K562 (cell line): ENCODE data around the gene GALM. TPM values are rescaled to one million over a fixed set of nuclear protein-coding genes. Genes with fewer than 3 reads are reported as not detected.

Source experiments
- CBX3 ChIP-seq, 2 experiments: IDR thresholded peaks; 1 replicate in 1 of 2; 2 replicates in 1 of 2; pipeline ENCODE4 v1.6.1; 2012; ENCODE audit warnings: inconsistent platforms in 2 of 2, low read length in 2 of 2, borderline replicate concordance in 1 of 2, control low read depth in 1 of 2
- FOXA3 ChIP-seq, 2 experiments: fragments of 450-650 bp in 1 of 2; sonication (generic) in 1 of 2; formaldehyde crosslinking; IDR thresholded peaks in 1 of 2; conservative IDR thresholded peaks in 1 of 2; 2 replicates each; pipeline versions ENCODE4 v1.4.0 to v1.8.0; 2020 to 2022; ENCODE audit warnings: mild to moderate bottlenecking in 2 of 2, missing genetic modification reagents in 1 of 2
- GTF2E2 ChIP-seq: fragments of 200-800 bp; sonication (Bioruptor generic); IDR thresholded peaks from 2 replicates; pipeline ENCODE4 v1.6.1; 2016; ENCODE audit warnings: missing genetic modification characterization, missing compliant biosample characterization
- LCOR ChIP-seq: sonication (generic); formaldehyde crosslinking; IDR thresholded peaks from 2 replicates; pipeline ENCODE4 v1.8.0; 2022; ENCODE audit warnings: mild to moderate bottlenecking, missing genetic modification reagents
- MAFG ChIP-seq: fragments of 450-650 bp; conservative IDR thresholded peaks from 2 replicates; pipeline ENCODE4 v1.6.1; 2016; ENCODE audit warnings: missing genetic modification characterization, missing compliant biosample characterization
- NFE2L1 ChIP-seq: fragments of 450-650 bp; IDR thresholded peaks from 2 replicates; pipeline ENCODE4 v1.6.1; 2016; ENCODE audit warnings: missing genetic modification characterization, low read depth, mild to moderate bottlenecking, missing compliant biosample characterization, moderate library complexity, borderline replicate concordance
- NFIX ChIP-seq: fragments of 250-450 bp; sonication (Bioruptor Pico); IDR thresholded peaks from 2 replicates; pipeline ENCODE4 v1.4.0; 2020; ENCODE audit warnings: low read depth, mild to moderate bottlenecking, moderate library complexity
- PTTG1 ChIP-seq: fragments of 450-650 bp; IDR thresholded peaks from 2 replicates; pipeline ENCODE4 v1.6.1; 2016; ENCODE audit warnings: low read depth, mild to moderate bottlenecking, missing genetic modification characterization, missing compliant biosample characterization
- SMARCA4 ChIP-seq: fragments of 450-650 bp; IDR thresholded peaks from 2 replicates; pipeline ENCODE4 v1.6.1; 2016
- SMARCC2 ChIP-seq: fragments of 450-650 bp; IDR thresholded peaks from 2 replicates; pipeline ENCODE4 v1.6.1; 2017; ENCODE audit warnings: antibody characterized with exemption, moderate library complexity, mild to moderate bottlenecking, low read depth
- ZNF589 ChIP-seq: fragments of 200-800 bp; sonication (Bioruptor generic); IDR thresholded peaks from 2 replicates; pipeline ENCODE4 v1.6.1; 2016; ENCODE audit warnings: low read depth, missing genetic modification characterization, missing compliant biosample characterization
- ZSCAN32 ChIP-seq: fragments of 450-650 bp; formaldehyde crosslinking; IDR thresholded peaks from 2 replicates; pipeline ENCODE4 v1.4.0; 2020; ENCODE audit warnings: mild to moderate bottlenecking, moderate library complexity
- polyA plus RNA-seq, 8 experiments: library from polyadenylated mRNA; depleted of rRNA in 4 of 8; stranded (reverse) in 5 of 8; unstranded in 3 of 8; fragments of >200 nt; fragmentation: Nextera tagmentation in 2 of 8; fragmentation: Illumina TruSeq in 1 of 8; extraction: Ambion mirVana in 2 of 8; extraction: Trizol in 1 of 8; gene quantifications; 2 replicates each; pipeline versions ENCODE4 v1.2.1 to v1.2.3, GENCODE V29; 2011 to 2014; ENCODE audit warnings: inconsistent platforms in 1 of 8, missing spikeins in 1 of 8
- total RNA-seq, 7 experiments: library from RNA; depleted of rRNA in 6 of 7; stranded (reverse); fragments of >200 nt in 6 of 7; fragmentation: Illumina TruSeq in 2 of 7; extraction: Trizol in 2 of 7; gene quantifications; 2 replicates each; pipeline versions ENCODE4 v1.2.1 to v1.2.3, GENCODE V29; 2011 to 2021; ENCODE audit warnings: low replicate concordance in 1 of 7
- TF ChIP-seq, protein P1 (sequence below), 2 experiments: fragments of 450-650 bp; conservative IDR thresholded peaks; 2 replicates each; pipeline ENCODE4 v1.6.1; 2017; ENCODE audit warnings: mild to moderate bottlenecking in 2 of 2, moderate library complexity in 2 of 2
- TF ChIP-seq, protein P2 (sequence below): fragments of 450-650 bp; IDR thresholded peaks from one replicate; pipeline ENCODE4 v1.6.1; 2018; ENCODE audit warnings: mild to moderate bottlenecking, moderate library complexity; ENCODE audit not compliant: partially characterized antibody
- TF ChIP-seq, protein P3 (sequence below): sonication (generic); formaldehyde crosslinking; IDR thresholded peaks from 2 replicates; pipeline ENCODE4 v1.8.0; 2022; ENCODE audit warnings: mild to moderate bottlenecking, missing genetic modification reagents
- TF ChIP-seq, protein P4 (sequence below): fragments of 250-450 bp; sonication (Bioruptor Pico); IDR thresholded peaks from 2 replicates; pipeline ENCODE4 v1.8.0; 2021; ENCODE audit warnings: moderate library complexity, mild to moderate bottlenecking, inconsistent platforms
- TF ChIP-seq, protein P5 (sequence below): fragments of 250-450 bp; sonication (Bioruptor Pico); IDR thresholded peaks from 2 replicates; pipeline ENCODE4 v1.8.0; 2022; ENCODE audit warnings: moderate library complexity, mild to moderate bottlenecking, inconsistent platforms
- TF ChIP-seq, protein P6 (sequence below), 2 experiments: fragments of 150-350 bp in 1 of 2; IDR thresholded peaks; 2 replicates each; pipeline ENCODE4 v1.6.1; 2012 to 2016; ENCODE audit warnings: low read depth in 2 of 2, low read length in 2 of 2, mild to moderate bottlenecking in 1 of 2, moderate library complexity in 1 of 2

Gene GALM
- total and polyA plus RNA-seq, 9 of the 15 experiments (the other 6 are each of a cell fraction or from before 2014, with no cell fraction given) = 22.1 to 51.7 (median 27.9) TPM

DNA sequence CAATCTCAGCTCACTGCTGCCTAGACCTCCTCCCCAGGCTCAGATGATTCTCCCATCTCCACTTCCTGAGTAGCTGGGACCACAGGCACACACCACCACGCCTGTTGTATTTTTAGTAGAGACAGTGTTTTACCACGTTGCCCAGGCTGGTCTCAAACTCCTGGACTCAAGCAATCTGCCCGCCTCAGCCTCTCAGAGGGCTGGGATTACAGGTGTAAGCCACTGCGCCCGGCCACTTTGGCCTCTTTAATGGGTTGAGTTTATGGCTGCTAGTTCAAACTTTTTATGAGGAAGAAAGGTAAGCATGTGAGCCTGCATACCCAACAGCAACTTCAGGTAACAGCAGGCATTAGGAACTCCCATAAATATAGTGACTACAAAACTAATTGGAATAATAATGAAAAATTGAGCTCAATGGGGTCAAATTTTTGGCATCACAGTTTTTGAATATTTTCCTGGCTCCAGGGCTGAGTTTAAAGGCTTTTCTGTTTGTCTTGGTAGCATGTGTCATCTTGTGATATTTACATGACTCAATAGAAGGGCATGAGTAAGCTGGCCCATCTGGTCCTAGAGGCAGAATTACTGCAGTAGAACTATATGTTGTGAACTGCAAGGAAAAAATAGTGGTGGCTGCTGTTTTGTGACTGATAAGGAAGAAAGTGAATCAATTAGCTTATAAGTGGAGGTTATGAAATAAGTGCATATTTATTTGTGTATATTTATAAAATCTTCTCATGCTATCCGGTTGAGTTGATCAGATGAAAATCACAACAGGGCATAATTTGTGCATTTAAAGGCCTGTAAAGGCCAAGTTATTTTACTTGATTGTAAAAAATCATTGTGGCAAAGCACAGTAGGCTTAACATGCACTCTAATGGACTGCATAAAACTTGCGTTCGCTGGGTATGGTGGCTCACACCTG lies 24.8 kb downstream of the GALM start (continued):
- TF ChIP-seq, protein P1, sequence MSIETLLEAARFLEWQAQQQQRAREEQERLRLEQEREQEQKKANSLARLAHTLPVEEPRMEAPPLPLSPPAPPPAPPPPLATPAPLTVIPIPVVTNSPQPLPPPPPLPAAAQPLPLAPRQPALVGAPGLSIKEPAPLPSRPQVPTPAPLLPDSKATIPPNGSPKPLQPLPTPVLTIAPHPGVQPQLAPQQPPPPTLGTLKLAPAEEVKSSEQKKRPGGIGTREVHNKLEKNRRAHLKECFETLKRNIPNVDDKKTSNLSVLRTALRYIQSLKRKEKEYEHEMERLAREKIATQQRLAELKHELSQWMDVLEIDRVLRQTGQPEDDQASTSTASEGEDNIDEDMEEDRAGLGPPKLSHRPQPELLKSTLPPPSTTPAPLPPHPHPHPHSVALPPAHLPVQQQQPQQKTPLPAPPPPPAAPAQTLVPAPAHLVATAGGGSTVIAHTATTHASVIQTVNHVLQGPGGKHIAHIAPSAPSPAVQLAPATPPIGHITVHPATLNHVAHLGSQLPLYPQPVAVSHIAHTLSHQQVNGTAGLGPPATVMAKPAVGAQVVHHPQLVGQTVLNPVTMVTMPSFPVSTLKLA (conservative IDR thresholded peaks at IDR 0.05) = peak; percentile 38 to 63; a peak in 2 of 4 replicates
- TF ChIP-seq, protein P2, sequence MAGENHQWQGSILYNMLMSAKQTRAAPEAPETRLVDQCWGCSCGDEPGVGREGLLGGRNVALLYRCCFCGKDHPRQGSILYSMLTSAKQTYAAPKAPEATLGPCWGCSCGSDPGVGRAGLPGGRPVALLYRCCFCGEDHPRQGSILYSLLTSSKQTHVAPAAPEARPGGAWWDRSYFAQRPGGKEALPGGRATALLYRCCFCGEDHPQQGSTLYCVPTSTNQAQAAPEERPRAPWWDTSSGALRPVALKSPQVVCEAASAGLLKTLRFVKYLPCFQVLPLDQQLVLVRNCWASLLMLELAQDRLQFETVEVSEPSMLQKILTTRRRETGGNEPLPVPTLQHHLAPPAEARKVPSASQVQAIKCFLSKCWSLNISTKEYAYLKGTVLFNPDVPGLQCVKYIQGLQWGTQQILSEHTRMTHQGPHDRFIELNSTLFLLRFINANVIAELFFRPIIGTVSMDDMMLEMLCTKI = no peak
- TF ChIP-seq FOXA3 (CRISPR knock-in tag; conservative IDR thresholded peaks at IDR 0.05 in 1 of 2, IDR thresholded peaks at IDR 0.05 in 1 of 2) (peak in 1 of 2 experiments; percentile 82; a peak in 1 of 4 replicates), NFIX (CRISPR knock-in tag) (no peak), SMARCC2 (peak; percentile 81; the same call in 1 of the 2 replicates), NFE2L1 (tag) (no peak), LCOR (peak; percentile 31; the same call in 1 of the 2 replicates), PTTG1 (tag) (no peak), ZSCAN32 (CRISPR knock-in tag) (no peak), SMARCA4 (peak; percentile 93), GTF2E2 (tag) (0 out of 2 replicates have a peak, but pooled peaks have one; percentile 54), MAFG (no peak), CBX3 (IDR thresholded peaks at IDR 0.05; ENCODE audit: borderline replicate concordance in 1 of 2, low read length in 2 of 2) (0 out of 3 replicates have a peak, but pooled peaks of 1 of the 2 experiments have one; percentile 2), ZNF589 (CRISPR knock-in tag) (0 out of 2 replicates have a peak, but pooled peaks have one; percentile 24)
- TF ChIP-seq, protein P3, sequence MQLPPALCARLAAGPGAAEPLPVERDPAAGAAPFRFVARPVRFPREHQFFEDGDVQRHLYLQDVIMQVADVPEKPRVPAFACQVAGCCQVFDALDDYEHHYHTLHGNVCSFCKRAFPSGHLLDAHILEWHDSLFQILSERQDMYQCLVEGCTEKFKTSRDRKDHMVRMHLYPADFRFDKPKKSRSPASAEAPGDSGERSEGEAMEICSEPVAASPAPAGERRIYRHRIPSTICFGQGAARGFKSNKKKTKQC (CRISPR knock-in tag) = no peak
- TF ChIP-seq, protein P4, sequence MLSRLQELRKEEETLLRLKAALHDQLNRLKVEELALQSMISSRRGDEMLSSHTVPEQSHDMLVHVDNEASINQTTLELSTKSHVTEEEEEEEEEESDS (CRISPR knock-in tag) = no peak
- TF ChIP-seq, protein P5, sequence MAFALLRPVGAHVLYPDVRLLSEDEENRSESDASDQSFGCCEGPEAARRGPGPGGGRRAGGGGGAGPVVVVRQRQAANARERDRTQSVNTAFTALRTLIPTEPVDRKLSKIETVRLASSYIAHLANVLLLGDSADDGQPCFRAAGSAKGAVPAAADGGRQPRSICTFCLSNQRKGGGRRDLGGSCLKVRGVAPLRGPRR (CRISPR knock-in tag) = no peak
- TF ChIP-seq, protein P6, sequence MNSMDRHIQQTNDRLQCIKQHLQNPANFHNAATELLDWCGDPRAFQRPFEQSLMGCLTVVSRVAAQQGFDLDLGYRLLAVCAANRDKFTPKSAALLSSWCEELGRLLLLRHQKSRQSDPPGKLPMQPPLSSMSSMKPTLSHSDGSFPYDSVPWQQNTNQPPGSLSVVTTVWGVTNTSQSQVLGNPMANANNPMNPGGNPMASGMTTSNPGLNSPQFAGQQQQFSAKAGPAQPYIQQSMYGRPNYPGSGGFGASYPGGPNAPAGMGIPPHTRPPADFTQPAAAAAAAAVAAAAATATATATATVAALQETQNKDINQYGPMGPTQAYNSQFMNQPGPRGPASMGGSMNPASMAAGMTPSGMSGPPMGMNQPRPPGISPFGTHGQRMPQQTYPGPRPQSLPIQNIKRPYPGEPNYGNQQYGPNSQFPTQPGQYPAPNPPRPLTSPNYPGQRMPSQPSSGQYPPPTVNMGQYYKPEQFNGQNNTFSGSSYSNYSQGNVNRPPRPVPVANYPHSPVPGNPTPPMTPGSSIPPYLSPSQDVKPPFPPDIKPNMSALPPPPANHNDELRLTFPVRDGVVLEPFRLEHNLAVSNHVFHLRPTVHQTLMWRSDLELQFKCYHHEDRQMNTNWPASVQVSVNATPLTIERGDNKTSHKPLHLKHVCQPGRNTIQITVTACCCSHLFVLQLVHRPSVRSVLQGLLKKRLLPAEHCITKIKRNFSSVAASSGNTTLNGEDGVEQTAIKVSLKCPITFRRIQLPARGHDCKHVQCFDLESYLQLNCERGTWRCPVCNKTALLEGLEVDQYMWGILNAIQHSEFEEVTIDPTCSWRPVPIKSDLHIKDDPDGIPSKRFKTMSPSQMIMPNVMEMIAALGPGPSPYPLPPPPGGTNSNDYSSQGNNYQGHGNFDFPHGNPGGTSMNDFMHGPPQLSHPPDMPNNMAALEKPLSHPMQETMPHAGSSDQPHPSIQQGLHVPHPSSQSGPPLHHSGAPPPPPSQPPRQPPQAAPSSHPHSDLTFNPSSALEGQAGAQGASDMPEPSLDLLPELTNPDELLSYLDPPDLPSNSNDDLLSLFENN (IDR thresholded peaks at IDR 0.05; ENCODE audit: low read depth in 2 of 2, low read length in 2 of 2) = peak in 1 of 2 experiments; percentile 83; a peak in 2 of 4 replicates
